ENCODE results near the gene ADPRS. TPM values are rescaled to one million over a fixed set of nuclear protein-coding genes. Genes with fewer than 3 reads are reported as not detected.

Gene ADPRS
- total RNA-seq, 2 experiments from 2014 or later: 22.6 to 24.6 TPM

- Mint-ChIP-seq H3K27me3 (peaks cover 16% of the 10 kb centered on the region), H3K27ac (peak overlapping the region; percentile 86), H3K9me3 (no peaks in the 10 kb centered on the region), H3K36me3 (ENCODE audit: low read depth) (peaks cover 46% of the 10 kb centered on the region), H3K4me3 (peak overlapping the region; percentile 93), H3K4me1 (ENCODE audit: low read depth) (peaks cover 23% of the 10 kb centered on the region)
- ChIA-PET CTCF (interaction anchor here (0.6 kb wide), 1 partner anchor 11 kb away, joined by 3 read pairs; no protein-coding TSS in a partner anchor), POLR2A (interaction anchor here (1.2 to 1.6 kb wide), 3 partner anchors 71 to 159 kb away, joined by 4 to 9 read pairs (median 5); partner anchors contain the start of genes AGO3 and THRAP3)
- Histone ChIP-seq H3K27me3 (ENCODE audit: control insufficient read depth in 1 of 2, insufficient read depth in 2 of 2, low read length in 2 of 2) (peaks cover 7 to 12% of the 10 kb centered on the region in 2 experiments), H3K4me1 (ENCODE audit: insufficient read depth, low read length) (peaks cover 46% of the 10 kb centered on the region), H3K4me3 (ENCODE audit: low read length) (peak overlapping the region; percentile 95), H3K9me3 (ENCODE audit: control insufficient read depth in 1 of 2, insufficient read depth in 1 of 2, low read length in 2 of 2) (peaks cover 0 to 7% of the 10 kb centered on the region in 2 experiments), H3K36me3 (ENCODE audit: insufficient read depth, low read length) (peaks cover 35% of the 10 kb centered on the region), H3K27ac (ENCODE audit: low read depth in 1 of 2, low read length in 2 of 2) (peak overlapping the region; percentile 73 to 83)
- TF ChIP-seq CTCF (IDR thresholded peaks at IDR 0.05): no peak
- DNase-seq (peak in 3 of 14 experiments; percentile 31 to 50 (median 43)), ATAC-seq (ENCODE audit: poor library complexity) (peak; percentile 4)
- intact Hi-C loops (cut with DNase I, micrococcal nuclease): loop anchor here in 1 of 2 experiments (2.0 to 10.0 kb wide), 6 partner anchors 85 to 1773 kb away; partner anchors contain the start of genes AGO1 and STK40
These were observed 865 bp downstream of the ADPRS start for GRCh38 chr1:36089393-36090121.

- peaks cover 46% of the 10 kb centered on the region for H3K4me1 ChIP-seq (ENCODE audit: insufficient read depth, low read length)
- H3K27ac Mint-ChIP-seq: peak overlapping the region; percentile 37
- peaks cover 5% of the 10 kb centered on the region for H3K27me3 Mint-ChIP-seq
- no peak overlapping the region for H3K4me3 Mint-ChIP-seq
- no peak overlapping the region for H3K4me3 ChIP-seq (ENCODE audit: low read length)
- H3K27me3 ChIP-seq (ENCODE audit: control insufficient read depth in 1 of 2, insufficient read depth in 2 of 2, low read length in 2 of 2): peaks cover 0 to 3% of the 10 kb centered on the region in 2 experiments
- intact Hi-C loops (cut with DNase I, micrococcal nuclease): loop anchor here in 1 of 2 experiments (10.0 kb wide), 1 partner anchor 1344 kb away; no protein-coding TSS in a partner anchor
- peaks cover 51% of the 10 kb centered on the region for H3K36me3 Mint-ChIP-seq (ENCODE audit: low read depth)
- peaks cover 23% of the 10 kb centered on the region for H3K4me1 Mint-ChIP-seq (ENCODE audit: low read depth)
- H3K27ac ChIP-seq (ENCODE audit: low read depth in 1 of 2, low read length in 2 of 2): no peak overlapping the region
- no peak for TF ChIP-seq CTCF (IDR thresholded peaks at IDR 0.05)
- no peaks in the 10 kb centered on the region for H3K9me3 Mint-ChIP-seq
- ATAC-seq (ENCODE audit: poor library complexity): no peak
- ChIA-PET CTCF (no interaction called here), POLR2A (interaction anchor here (1.3 kb wide), 1 partner anchor 133 kb away, joined by 6 read pairs; the partner anchor contains the start of gene THRAP3)
- peaks cover 0 to 4% of the 10 kb centered on the region in 2 experiments for H3K9me3 ChIP-seq (ENCODE audit: control insufficient read depth in 1 of 2, insufficient read depth in 1 of 2, low read length in 2 of 2)
- DNase-seq: peak in 1 of 14 experiments; percentile 17
- peaks cover 50% of the 10 kb centered on the region for H3K36me3 ChIP-seq (ENCODE audit: insufficient read depth, low read length)
These were observed 2.4 kb downstream of the ADPRS start for GRCh38 chr1:36091141-36091540.

- H3K36me3 Mint-ChIP-seq (ENCODE audit: low read depth): peaks cover 55% of the 10 kb centered on the region
- ChIA-PET POLR2A (no interaction called here), CTCF (no interaction called here)
- peak overlapping the region; percentile 59 for H3K4me3 Mint-ChIP-seq
- H3K4me1 Mint-ChIP-seq (ENCODE audit: low read depth): peaks cover 23% of the 10 kb centered on the region
- H3K27ac Mint-ChIP-seq: peak overlapping the region; percentile 37
- H3K27ac ChIP-seq (ENCODE audit: low read depth in 1 of 2, low read length in 2 of 2): no peak overlapping the region
- intact Hi-C loops (cut with DNase I, micrococcal nuclease): loop anchor here in 1 of 2 experiments (10.0 kb wide), 1 partner anchor 1343 kb away; no protein-coding TSS in a partner anchor
- H3K36me3 ChIP-seq (ENCODE audit: insufficient read depth, low read length): peaks cover 53% of the 10 kb centered on the region
- H3K9me3 ChIP-seq (ENCODE audit: control insufficient read depth in 1 of 2, insufficient read depth in 1 of 2, low read length in 2 of 2): no peaks in the 10 kb centered on the region
- no peaks in the 10 kb centered on the region for H3K9me3 Mint-ChIP-seq
- ATAC-seq (ENCODE audit: poor library complexity): no peak
- TF ChIP-seq CTCF (IDR thresholded peaks at IDR 0.05): no peak
- H3K27me3 Mint-ChIP-seq: no peaks in the 10 kb centered on the region
- H3K27me3 ChIP-seq (ENCODE audit: control insufficient read depth in 1 of 2, insufficient read depth in 2 of 2, low read length in 2 of 2): no peaks in the 10 kb centered on the region
- peak in 1 of 14 experiments; percentile 25 for DNase-seq
- no peak overlapping the region for H3K4me3 ChIP-seq (ENCODE audit: low read length)
- peaks cover 46% of the 10 kb centered on the region for H3K4me1 ChIP-seq (ENCODE audit: insufficient read depth, low read length)
These were observed 3.0 kb downstream of the ADPRS start for GRCh38 chr1:36091698-36092097.
